NOMO-1 (cell line): ENCODE measurements around the gene NCBP2.
A peak's percentile ranks its signal among the peaks of the same experiment; 100 is the strongest.

Source experiments
- DNase-seq, 2 experiments: peaks; one replicate each; lab custom pipeline; 2025; ENCODE audit not compliant: unreplicated experiment in 2 of 2; lab: John Stamatoyannopoulos, UW

NCBP2 gene

GRCh38 chr3:196941729-196942225, 551 bp downstream of the NCBP2 start:
- DNase-seq, result peak; percentile 78 to 79

- no peak for DNase-seq
These were observed 3.8 kb downstream of the NCBP2 start for GRCh38 chr3:196938576-196938975.

GRCh38 chr3:196938124-196938523, 4.2 kb downstream of the NCBP2 start:
- no peak for DNase-seq

GRCh38 chr3:196936288-196936687, 6.0 kb downstream of the NCBP2 start:
- no peak for DNase-seq

GRCh38 chr3:196932600-196932999, 9.7 kb downstream of the NCBP2 start:
- peak in 1 of 2 experiments; percentile 42 for DNase-seq

- no peak for DNase-seq
These were observed 10.3 kb downstream of the NCBP2 start for GRCh38 chr3:196931828-196932587.

- no peak for DNase-seq
These were observed 11.2 kb downstream of the NCBP2 start for GRCh38 chr3:196931157-196931556.

- no peak for DNase-seq
These were observed 14.5 kb downstream of the NCBP2 start for GRCh38 chr3:196927571-196928453.

GRCh38 chr3:196920733-196921132, 21.6 kb downstream of the NCBP2 start:
- peak; percentile 80 to 96 for DNase-seq

- DNase-seq, result no peak
These were observed 23.4 kb downstream of the NCBP2 start for GRCh38 chr3:196918968-196919367.

GRCh38 chr3:196916995-196917394, 25.3 kb downstream of the NCBP2 start:
- no peak for DNase-seq

GRCh38 chr3:196916221-196916620, 26.1 kb downstream of the NCBP2 start:
- no peak for DNase-seq

GRCh38 chr3:196915375-196915774, 27.0 kb downstream of the NCBP2 start:
- no peak for DNase-seq

GRCh38 chr3:196914866-196915265, 27.5 kb downstream of the NCBP2 start:
- no peak for DNase-seq

- no peak for DNase-seq
These were observed 38.6 kb downstream of the NCBP2 start for GRCh38 chr3:196903740-196904139.

- no peak for DNase-seq
These were observed 40.0 kb downstream of the NCBP2 start for GRCh38 chr3:196902296-196902695.

- no peak for DNase-seq
These were observed 40.6 kb downstream of the NCBP2 start for GRCh38 chr3:196901768-196902167.

- no peak for DNase-seq
These were observed 46.1 kb downstream of the NCBP2 start for GRCh38 chr3:196896229-196896628.

- DNase-seq, result no peak
These were observed 47.6 kb downstream of the NCBP2 start for GRCh38 chr3:196894557-196895295.

GRCh38 chr3:196889844-196890708, 52.3 kb downstream of the NCBP2 start:
- DNase-seq, result no peak
